ENCODE results near the gene ADAMTS5.

Gene ADAMTS5

DNA sequence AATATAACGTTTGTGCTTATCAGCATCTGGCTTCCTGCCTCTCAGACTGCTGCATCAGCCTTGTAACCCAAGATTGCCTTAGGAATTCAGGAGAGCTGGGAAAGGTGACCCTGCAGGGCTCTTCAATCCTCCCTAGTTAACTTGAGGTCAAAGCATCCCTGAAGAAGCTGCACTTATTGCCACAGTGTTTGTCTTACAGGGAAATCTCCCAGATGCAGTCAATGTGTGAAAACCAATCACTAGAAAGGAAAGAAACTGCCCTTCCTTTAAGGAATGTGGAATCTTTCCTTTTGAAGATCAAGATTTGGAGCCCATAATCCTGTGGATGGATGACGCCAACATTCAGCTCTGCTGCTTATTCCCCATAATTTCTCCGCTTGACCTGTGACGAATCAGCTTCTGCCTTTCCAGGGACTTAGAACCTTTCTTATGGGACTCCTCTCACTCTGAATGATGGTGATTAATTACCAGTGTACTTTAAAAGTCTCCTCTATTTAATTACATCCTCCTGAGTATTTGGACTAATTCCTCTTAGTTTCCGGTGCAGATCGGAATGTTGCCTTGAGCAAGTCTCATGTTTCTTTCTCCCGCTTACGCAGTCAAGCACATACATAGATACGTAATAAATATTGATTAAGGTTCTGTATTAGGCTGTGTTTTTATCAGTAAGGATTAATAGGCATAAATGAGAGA, 14.4 kb downstream of the ADAMTS5 start:
- TF ChIP-seq SIN3A (IDR thresholded peaks at IDR 0.05; ENCODE audit: borderline replicate concordance, insufficient read depth, low read length) = no peak

GRCh38 chr21:26949830-26950229, 17.1 kb downstream of the ADAMTS5 start:
- no peak for TF ChIP-seq SIN3A (IDR thresholded peaks at IDR 0.05; ENCODE audit: borderline replicate concordance, insufficient read depth, low read length)
- TF ChIP-seq FOXP2 (optimal IDR thresholded peaks at IDR 0.05; ENCODE audit: borderline replicate concordance, extremely low read depth, extremely low read length, insufficient read depth) = no peak
- TF ChIP-seq POLR2AphosphoS5 (IDR thresholded peaks at IDR 0.05; ENCODE audit: low read depth, low read length) = no peak
- TF ChIP-seq, protein P1, sequence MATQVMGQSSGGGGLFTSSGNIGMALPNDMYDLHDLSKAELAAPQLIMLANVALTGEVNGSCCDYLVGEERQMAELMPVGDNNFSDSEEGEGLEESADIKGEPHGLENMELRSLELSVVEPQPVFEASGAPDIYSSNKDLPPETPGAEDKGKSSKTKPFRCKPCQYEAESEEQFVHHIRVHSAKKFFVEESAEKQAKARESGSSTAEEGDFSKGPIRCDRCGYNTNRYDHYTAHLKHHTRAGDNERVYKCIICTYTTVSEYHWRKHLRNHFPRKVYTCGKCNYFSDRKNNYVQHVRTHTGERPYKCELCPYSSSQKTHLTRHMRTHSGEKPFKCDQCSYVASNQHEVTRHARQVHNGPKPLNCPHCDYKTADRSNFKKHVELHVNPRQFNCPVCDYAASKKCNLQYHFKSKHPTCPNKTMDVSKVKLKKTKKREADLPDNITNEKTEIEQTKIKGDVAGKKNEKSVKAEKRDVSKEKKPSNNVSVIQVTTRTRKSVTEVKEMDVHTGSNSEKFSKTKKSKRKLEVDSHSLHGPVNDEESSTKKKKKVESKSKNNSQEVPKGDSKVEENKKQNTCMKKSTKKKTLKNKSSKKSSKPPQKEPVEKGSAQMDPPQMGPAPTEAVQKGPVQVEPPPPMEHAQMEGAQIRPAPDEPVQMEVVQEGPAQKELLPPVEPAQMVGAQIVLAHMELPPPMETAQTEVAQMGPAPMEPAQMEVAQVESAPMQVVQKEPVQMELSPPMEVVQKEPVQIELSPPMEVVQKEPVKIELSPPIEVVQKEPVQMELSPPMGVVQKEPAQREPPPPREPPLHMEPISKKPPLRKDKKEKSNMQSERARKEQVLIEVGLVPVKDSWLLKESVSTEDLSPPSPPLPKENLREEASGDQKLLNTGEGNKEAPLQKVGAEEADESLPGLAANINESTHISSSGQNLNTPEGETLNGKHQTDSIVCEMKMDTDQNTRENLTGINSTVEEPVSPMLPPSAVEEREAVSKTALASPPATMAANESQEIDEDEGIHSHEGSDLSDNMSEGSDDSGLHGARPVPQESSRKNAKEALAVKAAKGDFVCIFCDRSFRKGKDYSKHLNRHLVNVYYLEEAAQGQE (IDR thresholded peaks at IDR 0.05; ENCODE audit: insufficient read depth in 1 of 2, low read depth in 2 of 2, low read length in 2 of 2) = no peak
- no peak for TF ChIP-seq TAF1 (IDR thresholded peaks at IDR 0.05; ENCODE audit: borderline replicate concordance, insufficient read depth, low read length)

DNA sequence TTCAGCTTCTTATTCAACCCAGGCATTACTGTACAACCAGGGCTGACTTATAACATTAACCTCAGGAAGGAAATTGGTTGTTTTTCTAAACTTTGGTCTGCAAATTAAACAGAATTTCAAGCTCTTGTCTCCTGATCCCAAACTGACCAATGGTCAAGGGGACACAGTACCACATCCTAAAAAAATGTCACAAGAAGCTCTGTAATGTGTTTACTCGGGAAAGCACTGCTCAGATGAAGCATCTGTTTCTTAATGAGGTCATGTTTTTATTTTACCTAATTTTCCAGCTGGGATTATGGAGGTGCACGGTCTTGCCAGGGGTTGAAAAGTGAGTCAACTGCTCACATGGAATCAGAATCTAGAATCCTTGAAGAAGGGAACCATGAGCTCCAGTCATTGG, 18.7 kb downstream of the ADAMTS5 start:
- TF ChIP-seq POLR2AphosphoS5 (IDR thresholded peaks at IDR 0.05; ENCODE audit: low read depth, low read length) (no peak), SIN3A (IDR thresholded peaks at IDR 0.05; ENCODE audit: borderline replicate concordance, insufficient read depth, low read length) (no peak), FOXP2 (optimal IDR thresholded peaks at IDR 0.05; ENCODE audit: borderline replicate concordance, extremely low read depth, extremely low read length, insufficient read depth) (no peak), TAF1 (IDR thresholded peaks at IDR 0.05; ENCODE audit: borderline replicate concordance, insufficient read depth, low read length) (no peak)
- TF ChIP-seq, protein P1 (IDR thresholded peaks at IDR 0.05; ENCODE audit: insufficient read depth in 1 of 2, low read depth in 2 of 2, low read length in 2 of 2) = no peak

DNA sequence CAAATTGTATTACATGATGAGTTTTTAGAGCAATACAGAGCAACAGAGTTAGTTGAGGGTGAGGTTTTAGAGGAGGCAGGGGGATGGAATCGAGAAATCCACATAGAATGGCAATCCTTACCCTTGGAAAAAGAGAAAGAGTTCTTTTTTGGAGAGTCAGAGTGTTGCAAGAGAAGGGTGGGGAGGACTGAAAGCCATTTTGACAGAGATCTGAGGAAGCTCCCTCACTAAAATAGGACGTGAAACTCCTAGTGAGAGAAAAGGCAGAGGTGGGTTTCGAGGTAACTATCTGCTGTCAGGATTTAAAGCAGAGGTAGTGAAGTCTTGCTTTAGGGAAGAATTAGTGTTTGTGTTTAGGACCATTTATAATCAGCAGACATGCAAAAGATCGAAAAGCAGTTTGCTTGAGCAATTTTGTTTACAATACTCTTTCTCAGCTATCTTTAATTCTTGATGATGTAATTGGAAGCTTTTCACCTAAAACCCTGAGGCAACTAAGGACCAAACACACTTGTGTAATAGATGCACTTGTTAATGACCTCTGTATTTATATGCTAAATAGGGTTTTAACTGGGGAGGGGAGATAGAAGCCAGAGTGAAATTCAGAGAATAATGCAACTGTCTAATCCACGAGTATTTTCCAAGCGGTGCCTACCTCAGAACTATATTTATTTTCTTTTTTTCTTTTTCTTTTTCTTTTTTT, 20.0 kb downstream of the ADAMTS5 start:
- TF ChIP-seq, protein P1 (IDR thresholded peaks at IDR 0.05; ENCODE audit: insufficient read depth in 1 of 2, low read depth in 2 of 2, low read length in 2 of 2) = no peak
- TF ChIP-seq POLR2AphosphoS5 (IDR thresholded peaks at IDR 0.05; ENCODE audit: low read depth, low read length) (no peak), FOXP2 (optimal IDR thresholded peaks at IDR 0.05; ENCODE audit: borderline replicate concordance, extremely low read depth, extremely low read length, insufficient read depth) (no peak), SIN3A (IDR thresholded peaks at IDR 0.05; ENCODE audit: borderline replicate concordance, insufficient read depth, low read length) (no peak), TAF1 (IDR thresholded peaks at IDR 0.05; ENCODE audit: borderline replicate concordance, insufficient read depth, low read length) (no peak)

DNA sequence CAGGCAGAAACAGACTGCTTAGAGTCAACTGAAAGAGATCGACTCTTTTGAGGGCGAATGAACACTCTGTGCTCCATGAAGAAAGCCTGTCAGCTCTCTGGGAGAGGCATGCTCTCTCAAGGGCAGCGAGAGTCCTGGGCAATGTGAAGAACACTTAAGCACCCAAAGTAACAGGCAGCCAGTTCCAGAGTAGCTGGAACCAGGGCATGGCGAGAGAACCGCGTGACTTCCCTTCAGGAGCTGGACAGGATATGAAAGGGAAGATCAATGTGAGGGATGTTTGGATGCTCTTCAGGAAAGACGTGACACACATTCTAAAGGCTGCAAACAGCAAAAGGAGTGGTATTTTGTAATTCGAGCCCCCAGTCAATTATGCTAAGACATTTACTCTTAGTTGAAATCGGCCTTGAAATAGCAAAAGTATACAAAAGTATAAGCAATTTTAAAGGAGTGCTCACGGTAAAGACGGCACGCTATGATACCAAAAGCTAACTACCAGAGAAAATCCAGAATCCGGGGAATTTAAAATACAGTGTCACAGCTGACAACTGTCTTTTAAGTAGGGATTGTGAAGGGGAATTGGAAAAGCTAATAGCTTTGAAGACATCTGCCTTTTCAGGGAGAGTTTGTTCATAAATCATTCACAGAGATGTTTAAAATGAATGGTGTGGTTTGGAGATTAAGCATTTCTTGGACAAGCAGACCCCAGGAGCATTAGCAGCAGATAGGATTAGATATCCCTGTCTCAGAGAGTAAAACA, 20.8 kb downstream of the ADAMTS5 start:
- TF ChIP-seq SIN3A (IDR thresholded peaks at IDR 0.05; ENCODE audit: borderline replicate concordance, insufficient read depth, low read length) = no peak
- TF ChIP-seq, protein P1 (IDR thresholded peaks at IDR 0.05; ENCODE audit: insufficient read depth in 1 of 2, low read depth in 2 of 2, low read length in 2 of 2) = no peak

Measured in PFSK-1 (cell line).